Measurements from ENCODE around the gene GDPD2.
A peak's percentile ranks its signal among the peaks of the same experiment; 100 is the strongest.
"Not testable (repeated sequence)": the region's sequence is repeated elsewhere in the genome, so short reads cannot be mapped to it uniquely, and the experiment has no call there.

The GDPD2 gene, protein sequence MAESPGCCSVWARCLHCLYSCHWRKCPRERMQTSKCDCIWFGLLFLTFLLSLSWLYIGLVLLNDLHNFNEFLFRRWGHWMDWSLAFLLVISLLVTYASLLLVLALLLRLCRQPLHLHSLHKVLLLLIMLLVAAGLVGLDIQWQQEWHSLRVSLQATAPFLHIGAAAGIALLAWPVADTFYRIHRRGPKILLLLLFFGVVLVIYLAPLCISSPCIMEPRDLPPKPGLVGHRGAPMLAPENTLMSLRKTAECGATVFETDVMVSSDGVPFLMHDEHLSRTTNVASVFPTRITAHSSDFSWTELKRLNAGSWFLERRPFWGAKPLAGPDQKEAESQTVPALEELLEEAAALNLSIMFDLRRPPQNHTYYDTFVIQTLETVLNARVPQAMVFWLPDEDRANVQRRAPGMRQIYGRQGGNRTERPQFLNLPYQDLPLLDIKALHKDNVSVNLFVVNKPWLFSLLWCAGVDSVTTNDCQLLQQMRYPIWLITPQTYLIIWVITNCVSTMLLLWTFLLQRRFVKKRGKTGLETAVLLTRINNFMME

DNA sequence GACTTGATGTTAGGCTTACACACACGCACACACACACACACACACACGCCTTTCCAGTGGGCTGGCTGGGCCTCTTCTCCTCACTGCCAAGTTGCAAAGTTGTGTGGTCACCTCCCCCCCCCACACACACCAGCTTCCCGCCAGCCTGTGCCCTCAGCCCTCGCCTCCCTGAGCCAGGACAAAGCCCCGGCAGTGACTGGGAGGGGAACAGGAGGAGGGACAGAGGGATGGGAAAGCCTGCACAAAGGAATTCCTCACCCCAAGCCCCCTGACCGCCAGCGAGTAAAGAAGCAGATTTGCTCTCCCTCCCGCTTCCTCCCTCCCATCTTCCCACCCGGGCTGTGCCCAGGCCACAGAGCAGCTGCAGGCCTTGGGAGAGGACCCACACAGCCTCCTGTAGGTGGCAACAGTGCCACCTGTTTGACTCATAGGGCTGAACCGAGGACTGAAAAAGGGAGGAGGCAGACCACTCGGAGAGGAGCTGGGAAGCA lies at the start of gene GDPD2:
TSS of gene GDPD2 (plus strand) at position 464 of the 491 bp plus-strand sequence. CDS start 1,671 bp downstream, outside the sequence.
- H3K36me3 ChIP-seq (ENCODE audit: insufficient read depth, low read depth, low read length), result peaks cover 48% of the 10 kb centered on the region
- peaks cover 16% of the 10 kb centered on the region; the same call in 1 of the 2 replicates for H3K4me1 ChIP-seq (ENCODE audit: insufficient read depth, low read length)
- peak within 1 kb of the TSS; percentile 95 for H3K9ac ChIP-seq (ENCODE audit: low read depth, low read length)
- no peaks in the 10 kb centered on the region for H3K27me3 ChIP-seq (ENCODE audit: insufficient read depth, low read length)
- H3K27ac ChIP-seq (ENCODE audit: low read length), result peak within 1 kb of the TSS; percentile 97
- H3K4me3 ChIP-seq (ENCODE audit: low read length), result peak within 1 kb of the TSS; percentile 89
- H3K9me3 ChIP-seq (ENCODE audit: insufficient read depth, low read depth, low read length), result no peaks in the 10 kb centered on the region

DNA sequence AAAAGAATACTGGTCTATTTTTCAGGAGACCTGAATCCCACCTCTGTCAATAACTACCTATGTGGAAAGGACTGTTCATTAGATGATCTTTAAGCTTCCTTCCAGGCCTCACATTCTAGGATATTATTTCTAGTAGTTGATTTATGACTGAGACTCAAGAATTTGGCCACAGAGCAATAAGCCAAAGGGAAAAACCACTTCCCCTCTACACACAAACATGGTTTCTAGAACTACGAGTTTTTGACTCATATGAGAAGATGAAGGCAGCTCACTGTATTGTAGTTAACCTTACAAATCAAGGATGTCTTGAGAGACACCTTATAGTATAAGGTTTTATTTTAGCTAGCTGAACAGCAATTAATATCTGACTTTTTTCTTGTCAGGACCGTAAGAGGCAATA lies 36.9 kb upstream of the GDPD2 start:
- no peak overlapping the region for H3K4me3 ChIP-seq (ENCODE audit: low read length)
- no peaks in the 10 kb centered on the region for H3K4me1 ChIP-seq (ENCODE audit: insufficient read depth, low read length)
- no peaks in the 10 kb centered on the region for H3K27me3 ChIP-seq (ENCODE audit: insufficient read depth, low read length)
- peaks cover 71% of the 10 kb centered on the region for H3K36me3 ChIP-seq (ENCODE audit: insufficient read depth, low read depth, low read length)
- H3K9ac ChIP-seq (ENCODE audit: low read depth, low read length), result no peak overlapping the region
- H3K27ac ChIP-seq (ENCODE audit: low read length), result no peak overlapping the region
- no peaks in the 10 kb centered on the region for H3K9me3 ChIP-seq (ENCODE audit: insufficient read depth, low read depth, low read length)

DNA sequence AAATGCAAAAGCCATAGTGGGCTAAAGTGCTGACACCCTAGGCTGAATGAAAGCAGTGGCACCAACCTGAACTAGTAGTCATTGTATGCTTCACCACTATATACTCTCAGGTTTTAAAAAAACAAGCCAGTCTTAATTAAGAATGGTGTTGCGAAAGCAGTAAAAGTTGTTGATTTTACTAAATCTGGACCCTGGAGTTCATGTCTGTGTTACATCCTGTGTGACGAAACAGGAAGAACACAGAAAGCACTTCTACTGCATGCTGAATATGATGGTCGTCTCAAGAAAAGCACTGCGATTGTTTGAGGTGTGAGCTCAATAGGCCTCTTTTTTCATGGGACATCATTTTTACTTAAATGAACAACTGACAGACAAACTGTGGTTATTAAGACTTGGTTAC lies 24.2 kb upstream of the GDPD2 start:
- no peaks in the 10 kb centered on the region for H3K27me3 ChIP-seq (ENCODE audit: insufficient read depth, low read length)
- no peak overlapping the region for H3K4me3 ChIP-seq (ENCODE audit: low read length)
- H3K4me1 ChIP-seq (ENCODE audit: insufficient read depth, low read length), result no peaks in the 10 kb centered on the region
- no peaks in the 10 kb centered on the region for H3K9me3 ChIP-seq (ENCODE audit: insufficient read depth, low read depth, low read length)
- no peak overlapping the region for H3K27ac ChIP-seq (ENCODE audit: low read length)
- no peak overlapping the region for H3K9ac ChIP-seq (ENCODE audit: low read depth, low read length)
- peaks cover 50% of the 10 kb centered on the region for H3K36me3 ChIP-seq (ENCODE audit: insufficient read depth, low read depth, low read length)

DNA sequence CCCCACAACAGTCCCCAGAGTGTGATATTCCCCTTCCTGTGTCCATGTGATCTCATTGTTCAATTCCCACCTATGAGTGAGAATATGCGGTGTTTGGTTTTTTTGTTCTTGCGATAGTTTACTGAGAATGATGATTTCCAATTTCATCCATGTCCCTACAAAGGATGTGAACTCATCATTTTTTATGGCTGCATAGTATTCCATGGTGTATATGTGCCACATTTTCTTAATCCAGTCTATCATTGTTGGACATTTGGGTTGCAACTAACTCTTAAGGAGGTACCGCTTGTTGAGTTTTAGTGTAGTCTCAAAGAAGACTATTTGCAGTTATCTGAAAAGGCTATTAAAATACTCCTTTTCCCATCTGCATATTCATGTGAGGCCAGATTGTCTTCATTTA lies 22.9 kb upstream of the GDPD2 start:
- not testable (repeated sequence) for H3K9me3 ChIP-seq (ENCODE audit: insufficient read depth, low read depth, low read length); H3K9ac ChIP-seq (ENCODE audit: low read depth, low read length); H3K27me3 ChIP-seq (ENCODE audit: insufficient read depth, low read length); H3K27ac ChIP-seq (ENCODE audit: low read length); H3K4me3 ChIP-seq (ENCODE audit: low read length); H3K4me1 ChIP-seq (ENCODE audit: insufficient read depth, low read length)
- peaks cover 63% of the 10 kb centered on the region for H3K36me3 ChIP-seq (ENCODE audit: insufficient read depth, low read depth, low read length)

DNA sequence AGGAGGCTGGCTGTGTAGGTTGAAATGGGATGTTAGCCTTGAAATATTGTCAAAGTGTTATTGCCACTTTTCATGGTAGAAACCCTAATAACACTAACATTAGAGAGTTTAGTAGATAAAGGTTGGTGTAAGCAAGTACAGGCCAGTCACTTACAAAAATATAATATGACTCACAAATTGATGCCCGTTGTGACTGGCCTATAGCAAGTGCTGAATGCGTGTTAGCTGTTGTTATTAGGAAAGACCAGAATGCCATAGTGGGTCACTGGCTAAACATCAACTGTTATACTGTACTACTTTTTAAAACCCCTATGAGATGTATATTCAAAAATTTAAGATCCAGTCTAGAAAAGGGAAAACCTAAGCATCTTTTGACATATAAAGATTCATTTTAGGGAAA lies 20.4 kb upstream of the GDPD2 start:
- Histone ChIP-seq H3K9ac (ENCODE audit: low read depth, low read length) (no peak overlapping the region), H3K27me3 (ENCODE audit: insufficient read depth, low read length) (no peaks in the 10 kb centered on the region), H3K9me3 (ENCODE audit: insufficient read depth, low read depth, low read length) (no peaks in the 10 kb centered on the region), H3K27ac (ENCODE audit: low read length) (no peak overlapping the region), H3K36me3 (ENCODE audit: insufficient read depth, low read depth, low read length) (peaks cover 67% of the 10 kb centered on the region), H3K4me3 (ENCODE audit: low read length) (no peak overlapping the region), H3K4me1 (ENCODE audit: insufficient read depth, low read length) (no peaks in the 10 kb centered on the region)

DNA sequence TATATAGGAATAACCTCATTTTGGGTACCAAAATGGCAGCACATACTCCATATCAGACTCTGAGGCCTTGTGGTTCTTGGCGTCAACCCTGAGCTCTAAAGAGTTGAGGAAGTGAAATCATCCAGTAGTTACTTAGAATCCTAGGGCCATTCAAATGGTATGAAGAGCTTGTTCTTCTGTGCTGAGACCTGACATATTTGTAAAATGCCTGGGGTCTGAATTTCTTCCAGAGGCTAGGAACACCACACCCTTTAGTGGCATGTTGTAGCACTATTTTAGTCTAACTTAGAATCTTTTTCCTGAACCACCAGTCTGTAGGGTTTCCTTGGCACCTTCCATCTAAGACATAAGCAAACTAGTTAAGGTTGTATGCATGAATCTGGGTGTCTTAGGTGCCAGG lies 18.1 kb upstream of the GDPD2 start:
- H3K4me1 ChIP-seq (ENCODE audit: insufficient read depth, low read length), result no peaks in the 10 kb centered on the region
- H3K9ac ChIP-seq (ENCODE audit: low read depth, low read length), result no peak overlapping the region
- H3K36me3 ChIP-seq (ENCODE audit: insufficient read depth, low read depth, low read length), result peaks cover 72% of the 10 kb centered on the region
- no peak overlapping the region for H3K4me3 ChIP-seq (ENCODE audit: low read length)
- no peak overlapping the region for H3K27ac ChIP-seq (ENCODE audit: low read length)
- no peaks in the 10 kb centered on the region for H3K9me3 ChIP-seq (ENCODE audit: insufficient read depth, low read depth, low read length)
- no peaks in the 10 kb centered on the region for H3K27me3 ChIP-seq (ENCODE audit: insufficient read depth, low read length)

DNA sequence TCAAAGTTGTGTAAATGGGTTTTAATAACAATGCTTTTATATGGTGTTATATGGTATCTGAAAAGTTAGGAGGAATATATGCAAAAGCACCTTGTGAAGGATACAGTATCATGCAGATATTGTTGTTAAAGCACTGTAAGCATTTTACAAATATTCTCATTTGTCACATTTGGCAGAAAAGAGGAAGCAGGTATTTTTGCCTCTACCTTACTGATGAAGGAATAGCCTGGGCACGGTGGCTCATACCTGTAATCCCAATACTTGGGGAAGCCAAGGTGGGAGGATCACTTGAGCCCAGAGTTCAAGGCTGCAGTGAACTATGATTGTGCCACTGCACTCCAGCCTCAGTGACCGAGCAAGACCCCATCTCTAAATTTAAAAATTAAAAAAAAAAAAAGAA lies 12.2 kb upstream of the GDPD2 start:
- Histone ChIP-seq H3K4me3 (ENCODE audit: low read length) (no peak overlapping the region), H3K9me3 (ENCODE audit: insufficient read depth, low read depth, low read length) (no peaks in the 10 kb centered on the region), H3K36me3 (ENCODE audit: insufficient read depth, low read depth, low read length) (peaks cover 39% of the 10 kb centered on the region), H3K4me1 (ENCODE audit: insufficient read depth, low read length) (no peaks in the 10 kb centered on the region), H3K27me3 (ENCODE audit: insufficient read depth, low read length) (no peaks in the 10 kb centered on the region), H3K9ac (ENCODE audit: low read depth, low read length) (no peak overlapping the region), H3K27ac (ENCODE audit: low read length) (no peak overlapping the region)

DNA sequence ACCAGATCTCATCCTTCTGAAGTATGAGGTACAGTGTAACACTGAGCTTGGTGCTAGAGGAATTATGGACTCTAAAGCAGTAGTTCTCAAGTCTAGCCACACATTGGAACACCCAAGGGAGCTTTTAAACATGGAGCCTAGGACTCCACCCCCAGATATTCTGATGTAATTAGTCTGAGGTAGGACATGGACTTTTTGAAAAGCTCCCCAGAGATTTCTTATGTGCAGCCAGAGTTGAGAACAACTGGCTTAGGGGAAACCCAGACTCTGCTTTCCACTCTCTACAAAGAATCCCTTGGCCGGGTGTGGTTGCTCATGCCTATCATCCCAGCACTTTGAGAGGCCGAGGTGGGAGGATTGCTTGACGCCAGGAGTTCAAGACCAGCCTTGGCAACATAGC lies 11.6 kb upstream of the GDPD2 start:
- Histone ChIP-seq H3K27me3 (ENCODE audit: insufficient read depth, low read length) (no peaks in the 10 kb centered on the region), H3K9ac (ENCODE audit: low read depth, low read length) (no peak overlapping the region), H3K4me1 (ENCODE audit: insufficient read depth, low read length) (no peaks in the 10 kb centered on the region), H3K4me3 (ENCODE audit: low read length) (no peak overlapping the region), H3K9me3 (ENCODE audit: insufficient read depth, low read depth, low read length) (no peaks in the 10 kb centered on the region), H3K36me3 (ENCODE audit: insufficient read depth, low read depth, low read length) (peaks cover 33% of the 10 kb centered on the region), H3K27ac (ENCODE audit: low read length) (no peak overlapping the region)

DNA sequence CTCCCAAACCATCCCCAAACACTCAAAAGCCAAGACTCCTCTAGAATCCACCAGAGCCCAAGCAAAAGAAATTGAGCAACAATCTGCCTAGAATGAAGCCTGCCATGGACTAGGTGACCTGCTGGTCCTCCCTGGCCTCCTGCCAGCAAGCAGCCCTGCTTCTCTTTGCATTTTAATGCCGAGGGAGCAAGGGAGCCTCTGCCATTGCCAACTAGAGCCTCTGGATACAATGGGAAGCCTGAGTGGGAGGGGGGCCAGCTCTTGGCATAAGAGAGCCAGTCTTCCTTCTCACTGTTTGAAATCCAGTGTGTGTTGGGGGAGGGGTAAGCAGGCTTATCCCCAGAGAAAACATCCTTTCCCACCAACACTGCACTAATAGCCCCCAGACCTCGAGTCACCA lies 1.5 kb upstream of the GDPD2 start:
- Histone ChIP-seq H3K4me3 (ENCODE audit: low read length) (peak overlapping the region; percentile 45; the same call in 1 of the 2 replicates), H3K36me3 (ENCODE audit: insufficient read depth, low read depth, low read length) (peaks cover 38% of the 10 kb centered on the region), H3K4me1 (ENCODE audit: insufficient read depth, low read length) (peaks cover 16% of the 10 kb centered on the region; the same call in 1 of the 2 replicates), H3K27me3 (ENCODE audit: insufficient read depth, low read length) (no peaks in the 10 kb centered on the region), H3K9me3 (ENCODE audit: insufficient read depth, low read depth, low read length) (no peaks in the 10 kb centered on the region), H3K27ac (ENCODE audit: low read length) (peak overlapping the region; percentile 97), H3K9ac (ENCODE audit: low read depth, low read length) (peak overlapping the region; percentile 95; the same call in 1 of the 2 replicates)

DNA sequence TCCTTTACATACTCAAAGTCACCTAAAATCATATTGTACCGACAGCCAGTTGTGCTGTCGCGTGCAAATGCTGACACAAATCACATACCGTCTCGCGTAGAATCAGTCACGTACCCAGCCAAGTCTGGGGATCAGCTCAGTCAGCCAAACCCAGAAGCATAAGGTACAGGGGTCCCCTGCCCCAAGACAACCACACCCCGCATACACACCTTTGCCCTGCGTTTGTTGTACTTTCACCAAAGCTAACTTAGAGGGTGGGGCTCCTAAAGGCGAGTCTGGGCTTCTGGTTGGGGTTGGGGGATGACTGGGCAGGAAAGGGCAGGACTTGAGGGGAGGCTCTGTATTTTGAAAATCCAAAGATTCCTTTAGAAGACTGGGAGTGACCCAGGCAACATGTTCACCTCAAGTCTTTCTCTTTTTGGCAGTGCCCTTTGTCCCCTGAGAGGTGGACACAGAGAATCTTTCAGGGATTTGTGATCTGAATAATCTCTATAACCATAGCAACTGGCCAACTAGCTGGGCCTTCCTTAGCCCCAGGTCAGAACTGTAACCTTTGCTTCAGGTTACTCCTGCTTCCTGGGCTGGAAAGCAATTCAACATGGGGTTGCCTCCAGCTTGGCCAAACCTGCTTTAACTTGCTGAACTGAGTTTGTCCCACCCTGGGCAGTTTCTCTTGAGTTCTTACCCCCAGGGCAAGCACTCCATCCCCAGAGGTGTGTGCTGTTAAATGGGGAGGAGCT lies 992 bp downstream of the GDPD2 start:
- Histone ChIP-seq H3K27me3 (ENCODE audit: insufficient read depth, low read length) (no peaks in the 10 kb centered on the region), H3K4me1 (ENCODE audit: insufficient read depth, low read length) (peaks cover 16% of the 10 kb centered on the region; the same call in 1 of the 2 replicates), H3K4me3 (ENCODE audit: low read length) (peak overlapping the region; percentile 89), H3K9ac (ENCODE audit: low read depth, low read length) (peak overlapping the region; percentile 95; the same call in 1 of the 2 replicates), H3K9me3 (ENCODE audit: insufficient read depth, low read depth, low read length) (no peaks in the 10 kb centered on the region), H3K27ac (ENCODE audit: low read length) (no peak overlapping the region), H3K36me3 (ENCODE audit: insufficient read depth, low read depth, low read length) (peaks cover 50% of the 10 kb centered on the region; the same call in 1 of the 2 replicates)

DNA sequence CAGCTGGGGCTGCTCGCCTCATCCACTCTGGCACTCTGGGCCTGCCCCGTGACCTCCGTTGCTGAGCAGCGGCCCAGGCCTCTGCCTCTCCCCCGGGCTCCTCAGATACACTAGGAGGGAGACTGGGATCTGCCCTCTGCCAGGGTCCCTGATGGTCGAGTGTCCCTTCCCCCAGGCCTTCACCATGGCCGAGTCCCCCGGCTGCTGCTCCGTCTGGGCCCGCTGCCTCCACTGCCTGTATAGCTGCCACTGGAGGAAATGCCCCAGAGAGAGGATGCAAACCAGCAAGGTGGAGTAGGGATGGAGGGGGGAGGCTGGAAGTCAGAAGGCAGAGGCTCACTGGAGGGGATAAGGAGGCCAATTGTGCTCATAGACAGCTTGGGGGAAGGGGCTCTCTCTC lies 1.7 kb downstream of the GDPD2 start:
- no peaks in the 10 kb centered on the region for H3K9me3 ChIP-seq (ENCODE audit: insufficient read depth, low read depth, low read length)
- H3K4me1 ChIP-seq (ENCODE audit: insufficient read depth, low read length), result peaks cover 16% of the 10 kb centered on the region; the same call in 1 of the 2 replicates
- H3K27ac ChIP-seq (ENCODE audit: low read length), result no peak overlapping the region
- H3K27me3 ChIP-seq (ENCODE audit: insufficient read depth, low read length), result no peaks in the 10 kb centered on the region
- H3K9ac ChIP-seq (ENCODE audit: low read depth, low read length), result peak overlapping the region; percentile 95; the same call in 1 of the 2 replicates
- H3K4me3 ChIP-seq (ENCODE audit: low read length), result 0 out of 2 replicates have a peak overlapping the region, but pooled peaks have one; percentile 89
- H3K36me3 ChIP-seq (ENCODE audit: insufficient read depth, low read depth, low read length), result peaks cover 45% of the 10 kb centered on the region; the same call in 1 of the 2 replicates
